ENCODE data around the gene NEUROD1.

- no peak for TF ChIP-seq ZNF274 (IDR thresholded peaks at IDR 0.05; ENCODE audit: low read depth, low read length)
- TF ChIP-seq SUZ12 (IDR thresholded peaks at IDR 0.05; ENCODE audit: extremely low read depth, insufficient read depth, insufficient read length): no peak
These were observed 20.1 kb downstream of the NEUROD1 start for GRCh38 chr2:181660181-181660580.
